ENCODE results near the gene VRK3. TPM values are rescaled to one million over a fixed set of nuclear protein-coding genes. Genes with fewer than 3 reads are reported as not detected.

VRK3 gene
- polyA plus RNA-seq, 2 of the 4 experiments (the other 2 are of a cell fraction), result 35.2 to 37.4 TPM

GRCh38 chr19:49978324-49978723, 46.8 kb downstream of the VRK3 start (continued):
- TF ChIP-seq, protein P1, sequence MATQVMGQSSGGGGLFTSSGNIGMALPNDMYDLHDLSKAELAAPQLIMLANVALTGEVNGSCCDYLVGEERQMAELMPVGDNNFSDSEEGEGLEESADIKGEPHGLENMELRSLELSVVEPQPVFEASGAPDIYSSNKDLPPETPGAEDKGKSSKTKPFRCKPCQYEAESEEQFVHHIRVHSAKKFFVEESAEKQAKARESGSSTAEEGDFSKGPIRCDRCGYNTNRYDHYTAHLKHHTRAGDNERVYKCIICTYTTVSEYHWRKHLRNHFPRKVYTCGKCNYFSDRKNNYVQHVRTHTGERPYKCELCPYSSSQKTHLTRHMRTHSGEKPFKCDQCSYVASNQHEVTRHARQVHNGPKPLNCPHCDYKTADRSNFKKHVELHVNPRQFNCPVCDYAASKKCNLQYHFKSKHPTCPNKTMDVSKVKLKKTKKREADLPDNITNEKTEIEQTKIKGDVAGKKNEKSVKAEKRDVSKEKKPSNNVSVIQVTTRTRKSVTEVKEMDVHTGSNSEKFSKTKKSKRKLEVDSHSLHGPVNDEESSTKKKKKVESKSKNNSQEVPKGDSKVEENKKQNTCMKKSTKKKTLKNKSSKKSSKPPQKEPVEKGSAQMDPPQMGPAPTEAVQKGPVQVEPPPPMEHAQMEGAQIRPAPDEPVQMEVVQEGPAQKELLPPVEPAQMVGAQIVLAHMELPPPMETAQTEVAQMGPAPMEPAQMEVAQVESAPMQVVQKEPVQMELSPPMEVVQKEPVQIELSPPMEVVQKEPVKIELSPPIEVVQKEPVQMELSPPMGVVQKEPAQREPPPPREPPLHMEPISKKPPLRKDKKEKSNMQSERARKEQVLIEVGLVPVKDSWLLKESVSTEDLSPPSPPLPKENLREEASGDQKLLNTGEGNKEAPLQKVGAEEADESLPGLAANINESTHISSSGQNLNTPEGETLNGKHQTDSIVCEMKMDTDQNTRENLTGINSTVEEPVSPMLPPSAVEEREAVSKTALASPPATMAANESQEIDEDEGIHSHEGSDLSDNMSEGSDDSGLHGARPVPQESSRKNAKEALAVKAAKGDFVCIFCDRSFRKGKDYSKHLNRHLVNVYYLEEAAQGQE (IDR thresholded peaks at IDR 0.05), result no peak
- TF ChIP-seq HOXB13 (CRISPR knock-in tag; IDR thresholded peaks at IDR 0.05; ENCODE audit: low read depth), result no peak
- TF ChIP-seq EHMT2 (IDR thresholded peaks at IDR 0.05; ENCODE audit: low read depth), result no peak
- no peak for TF ChIP-seq USF2 (IDR thresholded peaks at IDR 0.05)
- TF ChIP-seq, protein P2, sequence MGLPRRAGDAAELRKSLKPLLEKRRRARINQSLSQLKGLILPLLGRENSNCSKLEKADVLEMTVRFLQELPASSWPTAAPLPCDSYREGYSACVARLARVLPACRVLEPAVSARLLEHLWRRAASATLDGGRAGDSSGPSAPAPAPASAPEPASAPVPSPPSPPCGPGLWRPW (IDR thresholded peaks at IDR 0.05), result no peak

DNA sequence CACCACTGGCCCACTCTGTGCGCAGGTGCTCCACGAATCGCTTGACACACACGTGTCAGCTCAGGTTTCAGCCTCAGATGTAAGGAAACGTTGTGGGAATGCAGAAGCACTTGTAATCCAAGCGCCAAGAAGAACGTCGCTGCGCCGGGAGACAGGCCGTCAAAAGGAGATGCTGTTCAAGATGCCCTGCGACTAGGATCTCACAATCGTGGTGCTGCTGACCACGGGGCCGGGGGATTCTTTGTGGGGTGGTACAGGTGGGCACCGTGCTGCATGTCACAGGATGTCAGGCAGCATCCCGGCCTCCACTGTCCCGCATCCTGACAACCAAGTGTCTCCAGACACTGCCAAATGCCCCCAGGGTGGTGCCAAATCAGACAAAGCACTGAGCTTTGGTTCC, 47.3 kb downstream of the VRK3 start:
- POLR2A ChIA-PET, result no interaction called here
- no peak overlapping the region for H3K4me3 ChIP-seq
- CTCF ChIA-PET, result interaction anchor here (1.0 to 6.8 kb wide), 3 partner anchors 12 to 40 kb away, joined by 3 to 43 read pairs (median 5); no protein-coding TSS in a partner anchor
- FAIRE-seq (no peak), ATAC-seq (no peak), DNase-seq (ENCODE audit: low read depth in 1 of 2, low spot score in 1 of 2) (no peak)
- 77% methylated on average over 18 of the region's 18 CpGs for WGBS (ENCODE audit: missing lambda C conversion rate)
- H3K4me1 ChIP-seq, result no peaks in the 10 kb centered on the region
- H3K9me3 ChIP-seq, result no peaks in the 10 kb centered on the region
- no peak overlapping the region for H3K4me2 ChIP-seq
- no peak overlapping the region for H3K27ac ChIP-seq
- no peak for TF ChIP-seq RCOR1 (IDR thresholded peaks at IDR 0.05; ENCODE audit: low read depth, low read length)
- TF ChIP-seq, protein P3, sequence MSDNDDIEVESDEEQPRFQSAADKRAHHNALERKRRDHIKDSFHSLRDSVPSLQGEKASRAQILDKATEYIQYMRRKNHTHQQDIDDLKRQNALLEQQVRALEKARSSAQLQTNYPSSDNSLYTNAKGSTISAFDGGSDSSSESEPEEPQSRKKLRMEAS (IDR thresholded peaks at IDR 0.05), result no peak
- no peak for TF ChIP-seq ZNF302 (CRISPR knock-in tag; IDR thresholded peaks at IDR 0.05)
- no peak for TF ChIP-seq KDM1A (IDR thresholded peaks at IDR 0.05; ENCODE audit: low read depth)
- no peak for TF ChIP-seq RNF2 (IDR thresholded peaks at IDR 0.05; ENCODE audit: borderline replicate concordance, low read depth)
- TF ChIP-seq, protein P4, sequence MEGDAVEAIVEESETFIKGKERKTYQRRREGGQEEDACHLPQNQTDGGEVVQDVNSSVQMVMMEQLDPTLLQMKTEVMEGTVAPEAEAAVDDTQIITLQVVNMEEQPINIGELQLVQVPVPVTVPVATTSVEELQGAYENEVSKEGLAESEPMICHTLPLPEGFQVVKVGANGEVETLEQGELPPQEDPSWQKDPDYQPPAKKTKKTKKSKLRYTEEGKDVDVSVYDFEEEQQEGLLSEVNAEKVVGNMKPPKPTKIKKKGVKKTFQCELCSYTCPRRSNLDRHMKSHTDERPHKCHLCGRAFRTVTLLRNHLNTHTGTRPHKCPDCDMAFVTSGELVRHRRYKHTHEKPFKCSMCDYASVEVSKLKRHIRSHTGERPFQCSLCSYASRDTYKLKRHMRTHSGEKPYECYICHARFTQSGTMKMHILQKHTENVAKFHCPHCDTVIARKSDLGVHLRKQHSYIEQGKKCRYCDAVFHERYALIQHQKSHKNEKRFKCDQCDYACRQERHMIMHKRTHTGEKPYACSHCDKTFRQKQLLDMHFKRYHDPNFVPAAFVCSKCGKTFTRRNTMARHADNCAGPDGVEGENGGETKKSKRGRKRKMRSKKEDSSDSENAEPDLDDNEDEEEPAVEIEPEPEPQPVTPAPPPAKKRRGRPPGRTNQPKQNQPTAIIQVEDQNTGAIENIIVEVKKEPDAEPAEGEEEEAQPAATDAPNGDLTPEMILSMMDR (IDR thresholded peaks at IDR 0.05), result no peak
- no peak for TF ChIP-seq USF2 (IDR thresholded peaks at IDR 0.05)
- TF ChIP-seq, protein P5, sequence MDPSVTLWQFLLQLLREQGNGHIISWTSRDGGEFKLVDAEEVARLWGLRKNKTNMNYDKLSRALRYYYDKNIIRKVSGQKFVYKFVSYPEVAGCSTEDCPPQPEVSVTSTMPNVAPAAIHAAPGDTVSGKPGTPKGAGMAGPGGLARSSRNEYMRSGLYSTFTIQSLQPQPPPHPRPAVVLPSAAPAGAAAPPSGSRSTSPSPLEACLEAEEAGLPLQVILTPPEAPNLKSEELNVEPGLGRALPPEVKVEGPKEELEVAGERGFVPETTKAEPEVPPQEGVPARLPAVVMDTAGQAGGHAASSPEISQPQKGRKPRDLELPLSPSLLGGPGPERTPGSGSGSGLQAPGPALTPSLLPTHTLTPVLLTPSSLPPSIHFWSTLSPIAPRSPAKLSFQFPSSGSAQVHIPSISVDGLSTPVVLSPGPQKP (IDR thresholded peaks at IDR 0.05; ENCODE audit: low read depth, low read length), result no peak
- no peak for TF ChIP-seq SREBF2 (IDR thresholded peaks at IDR 0.05)

DNA sequence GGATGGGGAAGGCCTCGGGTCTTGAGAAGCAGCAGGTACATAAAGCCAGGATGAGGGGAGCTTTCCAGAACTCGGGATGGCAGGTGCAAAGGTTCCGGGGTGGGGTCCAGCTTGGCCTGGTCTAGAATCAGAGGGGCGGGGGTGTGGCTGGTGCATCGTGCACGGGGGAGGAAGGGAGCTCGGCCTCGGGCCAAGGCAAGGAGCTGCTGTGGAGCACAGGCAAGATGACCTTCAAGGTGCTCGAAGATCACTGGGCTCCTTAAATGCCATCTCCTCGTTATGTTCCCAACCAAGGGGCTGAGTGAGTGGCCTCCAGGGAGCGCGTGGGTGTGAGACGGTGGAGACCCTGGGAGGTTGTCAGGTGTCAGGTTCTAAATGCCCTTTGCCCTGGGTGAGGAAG, 48.1 kb downstream of the VRK3 start:
- POLR2A ChIA-PET, result no interaction called here
- Histone ChIP-seq H3K9me3 (no peaks in the 10 kb centered on the region), H3K4me1 (no peaks in the 10 kb centered on the region), H3K27ac (no peak overlapping the region), H3K4me3 (no peak overlapping the region), H3K4me2 (no peak overlapping the region)
- 83% methylated on average over 12 of the region's 13 CpGs for WGBS (ENCODE audit: missing lambda C conversion rate)
- DNase-seq (ENCODE audit: low read depth in 1 of 2, low spot score in 1 of 2) (no peak), ATAC-seq (no peak), FAIRE-seq (no peak)
- CTCF ChIA-PET, result interaction anchor here (0.6 to 6.8 kb wide), 6 partner anchors 10 to 172 kb away, joined by 3 to 43 read pairs (median 4); partner anchors contain the start of gene NUP62
- TF ChIP-seq, protein P1 (IDR thresholded peaks at IDR 0.05), result no peak
- no peak for TF ChIP-seq NR3C1 (IDR thresholded peaks at IDR 0.05)
- no peak for TF ChIP-seq HOXB13 (CRISPR knock-in tag; IDR thresholded peaks at IDR 0.05; ENCODE audit: low read depth)
- TF ChIP-seq, protein P2 (IDR thresholded peaks at IDR 0.05), result no peak
- TF ChIP-seq TFCP2L1 (CRISPR knock-in tag; IDR thresholded peaks at IDR 0.05), result no peak
- no peak for TF ChIP-seq EHMT2 (IDR thresholded peaks at IDR 0.05; ENCODE audit: low read depth)
- TF ChIP-seq ZC3H11A (IDR thresholded peaks at IDR 0.05), result no peak
- no peak for TF ChIP-seq ESRRA (IDR thresholded peaks at IDR 0.05; ENCODE audit: borderline replicate concordance, low read length)
- no peak for TF ChIP-seq BCL3 (IDR thresholded peaks at IDR 0.05)
